GM12878 (cell line): ENCODE results near the gene PRKACG. TPM values are rescaled to one million over a fixed set of nuclear protein-coding genes. Genes with fewer than 3 reads are reported as not detected.

Experiments
- ATAC-seq: fragments of 200-7000 bp; cut with Tn5 transposase; 3 replicates; pipeline ENCODE4 v1.9.1; 2020; ENCODE audit warnings: mild to moderate bottlenecking, moderate library complexity
- Bru-seq: library from RNA; stranded (reverse); fragments of 400-500 nt; gene quantifications from one replicate; lab custom pipeline; 2021; lab: Mats Ljungman, UMichigan
- BruChase-seq, 2 experiments: library from RNA; stranded (reverse); fragments of 400-500 nt; gene quantifications; one replicate each; lab custom pipeline; 2021; lab: Mats Ljungman, UMichigan
- BruUV-seq: library from RNA; stranded (reverse); fragments of 400-500 nt; replicated peaks from 2 replicates; lab custom pipeline; 2021; lab: Mats Ljungman, UMichigan
- CTCF ChIA-PET: fragments of 300-600 bp; sonication (Branson Sonifier 250); formaldehyde crosslinking; extraction: SDS; loops from one replicate; lab custom pipeline; 2021; ENCODE audit warnings: inconsistent platforms; lab: Yijun Ruan, JAX
- POLR2A ChIA-PET: fragments of 350-600 bp; formaldehyde crosslinking; extraction: SDS; loops from one replicate; lab custom pipeline; 2021; ENCODE audit warnings: inconsistent platforms; lab: Charles Lee
- RAD21 ChIA-PET: fragments of 300-600 bp; sonication (Branson Sonifier 250); formaldehyde crosslinking; loops from one replicate; lab custom pipeline; 2023; ENCODE audit warnings: antibody characterized with exemption; ENCODE audit not compliant: unreplicated experiment; lab: Charles Lee
- SMC1A ChIA-PET: fragments of 300-600 bp; sonication (Branson Sonifier 250); formaldehyde crosslinking; loops from one replicate; lab custom pipeline; 2023; ENCODE audit not compliant: unreplicated experiment, uncharacterized antibody; lab: Charles Lee
- DNase-seq: peaks from one replicate; pipeline ENCODE4 v3.0.0-alpha.2; 2011; ENCODE audit warnings: low read depth, low spot score
- FAIRE-seq: peaks from 3 replicates; lab custom pipeline; 2011; peaks lifted over from hg19 to GRCh38; lab: Jason Lieb, UNC
- H2AFZ ChIP-seq: 2 replicates; pipeline ENCODE4 v1.6.0; 2011; ENCODE audit warnings: low read depth, low read length, control low read depth; ENCODE audit not compliant: control insufficient read depth
- H3K27ac ChIP-seq: 2 replicates; pipeline ENCODE4 v1.5.1; 2011; ENCODE audit warnings: control low read depth; ENCODE audit not compliant: control insufficient read depth, insufficient read depth
- H3K27me3 ChIP-seq, 2 experiments: replicated peaks in 1 of 2; 2 replicates each; pipeline versions ENCODE4 v1.6.0 to v1.6.1; 2011; ENCODE audit warnings: low read length in 1 of 2; ENCODE audit not compliant: control insufficient read depth in 2 of 2, insufficient read depth in 2 of 2
- H3K36me3 ChIP-seq, 2 experiments: 2 replicates each; pipeline ENCODE4 v1.5.1; 2011; ENCODE audit warnings: low read length in 1 of 2; ENCODE audit not compliant: control insufficient read depth in 2 of 2, insufficient read depth in 2 of 2
- H3K4me1 ChIP-seq: 2 replicates; pipeline ENCODE4 v1.6.1; 2011; ENCODE audit warnings: mild to moderate bottlenecking, low read length, moderate library complexity, mixed read lengths; ENCODE audit not compliant: control insufficient read depth, insufficient read depth
- H3K4me2 ChIP-seq: 2 replicates; pipeline ENCODE4 v1.6.0; 2011; ENCODE audit warnings: control low read depth; ENCODE audit not compliant: control insufficient read depth, insufficient read depth
- H3K4me3 ChIP-seq: fragments of 200-600 bp; sonication (generic); 2 replicates; pipeline ENCODE4 v1.5.1; 2016
- H3K79me2 ChIP-seq: 2 replicates; pipeline ENCODE4 v1.6.0; 2011; ENCODE audit warnings: low read length; ENCODE audit not compliant: control insufficient read depth, insufficient read depth
- H3K9ac ChIP-seq: 2 replicates; pipeline ENCODE4 v1.8.0; 2011; ENCODE audit warnings: low read length, control low read depth, mixed read lengths; ENCODE audit not compliant: control insufficient read depth, insufficient read depth
- H3K9me3 ChIP-seq: replicated peaks from 3 replicates; pipeline ENCODE4 v1.5.1; 2011; ENCODE audit warnings: mild to moderate bottlenecking, low read length; ENCODE audit not compliant: control insufficient read depth, insufficient read depth
- H4K20me1 ChIP-seq: 2 replicates; pipeline ENCODE4 v1.6.0; 2011; ENCODE audit not compliant: control insufficient read depth, insufficient read depth
- BRCA1 ChIP-seq: IDR thresholded peaks from 2 replicates; pipeline ENCODE4 v1.6.1; 2011; ENCODE audit warnings: low read depth, low read length, improper control_type of control experiment
- CBX3 ChIP-seq: fragments of 200-600 bp; sonication (generic); IDR thresholded peaks from 2 replicates; pipeline ENCODE4 v1.6.1; 2016; ENCODE audit warnings: low read depth, borderline replicate concordance
- EP300 ChIP-seq, 2 experiments: fragments of 150-350 bp in 1 of 2; IDR thresholded peaks; 2 replicates each; pipeline ENCODE4 v1.6.1; 2011 to 2012; ENCODE audit warnings: low read depth in 2 of 2, low read length in 2 of 2, borderline replicate concordance in 1 of 2, improper control_type of control experiment in 1 of 2, inconsistent platforms in 1 of 2; ENCODE audit not compliant: control insufficient read depth in 1 of 2
- HDAC6 ChIP-seq: fragments of 200-600 bp; sonication (generic); IDR thresholded peaks from one replicate; pipeline ENCODE4 v1.8.0; 2017; ENCODE audit warnings: antibody characterized with exemption; ENCODE audit not compliant: unreplicated experiment
- HDGF ChIP-seq: fragments of 450-650 bp; IDR thresholded peaks from 2 replicates; pipeline ENCODE4 v1.6.1; 2016; ENCODE audit warnings: antibody characterized with exemption
- NFIC ChIP-seq: IDR thresholded peaks from 2 replicates; pipeline ENCODE4 v1.6.1; 2012; ENCODE audit warnings: low read depth, mild to moderate bottlenecking, inconsistent platforms, low read length, moderate library complexity
- NFYB ChIP-seq: IDR thresholded peaks from 2 replicates; pipeline ENCODE4 v1.6.1; 2011; ENCODE audit warnings: low read depth, mild to moderate bottlenecking, low read length, improper control_type of control experiment, moderate library complexity; ENCODE audit not compliant: insufficient read depth
- POLR2A ChIP-seq: IDR thresholded peaks from 2 replicates; pipeline ENCODE4 v1.6.1; 2011; ENCODE audit warnings: low read depth, mild to moderate bottlenecking, low read length
- POLR2AphosphoS5 ChIP-seq: IDR thresholded peaks from 2 replicates; pipeline ENCODE4 v1.6.1; 2011; ENCODE audit warnings: mild to moderate bottlenecking, low read length, inconsistent platforms
- RBBP5 ChIP-seq: fragments of 200-600 bp; sonication (generic); conservative IDR thresholded peaks from 2 replicates; pipeline ENCODE4 v1.6.1; 2016
- SMAD1 ChIP-seq: fragments of 450-650 bp; IDR thresholded peaks from 2 replicates; pipeline ENCODE4 v1.6.1; 2018; ENCODE audit warnings: mild to moderate bottlenecking, low read depth; ENCODE audit not compliant: partially characterized antibody
- WGBS: methylation state at CpG from one replicate; pipeline ENCODE4 v1.1.6; 2016; ENCODE audit warnings: low lambda C conversion rate; ENCODE audit not compliant: insufficient replicate concordance, insufficient coverage; ENCODE audit errors: missing lambda C conversion rate; 5-methylcytosine and 5-hydroxymethylcytosine counted together
- in situ Hi-C: fragments of 300-500 bp; cut with MboI; formaldehyde crosslinking; loops from 9 replicates; pipeline ENCODE4 v1.14.3; 2018; ENCODE audit warnings: mixed read lengths
- intact Hi-C: fragments of 100-400 bp; cut with micrococcal nuclease; formaldehyde crosslinking; loops from one replicate; pipeline ENCODE4 v1.14.2; 2022; ENCODE audit not compliant: unreplicated experiment
- long read RNA-seq, 2 experiments: library from polyadenylated mRNA; unstranded; transcript quantifications; one replicate each; pipeline ENCODE4 v2.0.0, GENCODE V29; 2019 to 2020
- polyA minus RNA-seq, 3 experiments: library from RNA; depleted of rRNA, polyadenylated mRNA; stranded (reverse); fragments of >200 nt; gene quantifications; 2 replicates each; pipeline ENCODE4 v1.2.3, GENCODE V29; 2011
- polyA plus RNA-seq, 11 experiments: library from polyadenylated mRNA; depleted of rRNA in 4 of 11; unstranded in 6 of 11; stranded (reverse) in 5 of 11; fragments of >200 nt; fragmentation: Nextera tagmentation in 4 of 11; fragmentation: Illumina TruSeq in 1 of 11; extraction: Ambion mirVana in 4 of 11; extraction: Trizol in 1 of 11; gene quantifications; 1 replicate in 1 of 11; 2 replicates in 10 of 11; pipeline versions ENCODE4 v1.2.1 to v1.2.3, GENCODE V29; 2011 to 2016; ENCODE audit warnings: inconsistent platforms in 2 of 11, missing spikeins in 2 of 11, low read depth in 1 of 11
- total RNA-seq, 4 experiments: library from RNA; depleted of rRNA in 3 of 4; stranded (reverse); fragments of >200 nt in 3 of 4; fragmentation: Illumina TruSeq in 1 of 4; extraction: Trizol in 1 of 4; gene quantifications; 2 replicates each; pipeline versions ENCODE4 v1.2.1 to v1.2.3, GENCODE V29; 2013 to 2021
- TF ChIP-seq, protein P1 (sequence below): IDR thresholded peaks from 2 replicates; pipeline ENCODE4 v1.6.1; 2011; ENCODE audit warnings: mild to moderate bottlenecking, low read depth, low read length, moderate library complexity; ENCODE audit not compliant: insufficient replicate concordance

The PRKACG gene
- not detected in 2 replicates for total RNA-seq (2013; cell fraction: nucleolus; rRNA removed)
- total RNA-seq (2014; rRNA removed) (not detected in 2 replicates), total RNA-seq (2014; rRNA removed; fragmentation: Illumina TruSeq; extraction: Trizol) (not detected in 2 replicates), total RNA-seq (2021) (not detected in 2 replicates), polyA plus RNA-seq (2011; rRNA removed) (not detected in 2 replicates), polyA plus RNA-seq (2014; fragmentation: Illumina TruSeq; extraction: Trizol) (not detected in 2 replicates), polyA plus RNA-seq (2014; fragmentation: Nextera tagmentation; extraction: Ambion mirVana) (not detected), polyA plus RNA-seq (2014; rRNA removed) (not detected in 2 replicates), polyA plus RNA-seq (2016; fragmentation: Nextera tagmentation; extraction: Ambion mirVana) (not detected), polyA minus RNA-seq (2011; rRNA and poly(A)+ RNA removed) (not detected in 2 replicates), Bru-seq, nascent RNA (not detected), BruChase-seq, experiment 1, labeled RNA remaining after a 6-hour chase (not detected), BruChase-seq, experiment 2, labeled RNA remaining after a 2-hour chase (not detected)
- polyA plus RNA-seq (2011; ENCODE audit: low read depth) = not detected
- not detected in 2 replicates for polyA plus RNA-seq (2011; cell fraction: cytosol; rRNA removed)
- not detected in 2 replicates for polyA plus RNA-seq (2011; cell fraction: nucleus; rRNA removed)
- polyA plus RNA-seq (2012) = not detected in 2 replicates
- polyA minus RNA-seq (2011; cell fraction: cytosol; rRNA and poly(A)+ RNA removed) = not detected in 2 replicates
- polyA minus RNA-seq (2011; cell fraction: nucleus; rRNA and poly(A)+ RNA removed) = not detected in 2 replicates
- long read RNA-seq, experiment 1 = 0 reads
- long read RNA-seq, experiment 2 = 0 reads

DNA sequence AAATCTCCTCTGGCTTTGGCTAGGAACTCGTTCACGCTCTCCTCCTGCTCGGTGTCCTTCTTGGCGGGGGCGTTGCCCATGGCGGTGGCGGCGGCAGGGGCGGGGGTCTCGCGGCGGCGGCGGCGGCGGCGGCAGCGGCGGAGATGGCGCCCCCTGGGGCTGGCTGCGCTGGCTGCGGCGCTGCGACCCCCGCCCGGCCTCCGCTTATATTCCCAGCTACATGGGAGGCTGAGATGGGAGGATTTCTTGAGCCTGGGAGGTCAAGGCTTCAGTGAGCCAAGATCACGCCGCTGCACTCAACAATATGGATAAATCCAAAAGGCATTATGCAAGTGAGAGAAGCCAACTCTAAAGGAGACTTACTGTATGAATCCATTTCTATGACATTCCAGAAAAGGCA is at the start of gene PRKACG:
Gene PRKACG, minus strand, starts transcription at position 101 of the 400 bp plus-strand sequence. Its CDS starts 21 bp downstream, at position 80.
- 89% methylated on average over 25 of the region's 29 CpGs for WGBS
- no TSS peak for BruUV-seq
- CTCF ChIA-PET = no interaction called here
- RAD21 ChIA-PET = no interaction called here
- Histone ChIP-seq H3K27me3 (no peaks in the 10 kb centered on the region), H3K27ac (no peak within 1 kb of the TSS), H2AFZ (peak within 1 kb of the TSS; percentile 51; the same call in 1 of the 2 replicates), H3K4me1 (peaks cover 10% of the 10 kb centered on the region; the same call in 1 of the 2 replicates), H3K36me3 (no peaks in the 10 kb centered on the region; a peak in 1 of 4 replicates), H4K20me1 (no peaks in the 10 kb centered on the region), H3K9me3 (no peaks in the 10 kb centered on the region), H3K79me2 (no peaks in the 10 kb centered on the region), H3K4me2 (peak within 1 kb of the TSS; percentile 55), H3K4me3 (no peak within 1 kb of the TSS), H3K9ac (no peak within 1 kb of the TSS)
- DNase-seq = no peak
- POLR2A ChIA-PET = no interaction called here
- FAIRE-seq = no peak
- SMC1A ChIA-PET = no interaction called here
- ATAC-seq = no peak
- TF ChIP-seq, protein P1, sequence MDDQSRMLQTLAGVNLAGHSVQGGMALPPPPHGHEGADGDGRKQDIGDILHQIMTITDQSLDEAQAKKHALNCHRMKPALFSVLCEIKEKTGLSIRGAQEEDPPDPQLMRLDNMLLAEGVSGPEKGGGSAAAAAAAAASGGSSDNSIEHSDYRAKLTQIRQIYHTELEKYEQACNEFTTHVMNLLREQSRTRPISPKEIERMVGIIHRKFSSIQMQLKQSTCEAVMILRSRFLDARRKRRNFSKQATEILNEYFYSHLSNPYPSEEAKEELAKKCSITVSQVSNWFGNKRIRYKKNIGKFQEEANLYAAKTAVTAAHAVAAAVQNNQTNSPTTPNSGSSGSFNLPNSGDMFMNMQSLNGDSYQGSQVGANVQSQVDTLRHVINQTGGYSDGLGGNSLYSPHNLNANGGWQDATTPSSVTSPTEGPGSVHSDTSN = no peak
- TF ChIP-seq EP300 (IDR thresholded peaks at IDR 0.05; ENCODE audit: borderline replicate concordance in 1 of 2, control insufficient read depth in 1 of 2, low read depth in 2 of 2, low read length in 2 of 2) = no peak
- no peak for TF ChIP-seq HDGF
- no peak for TF ChIP-seq NFIC
- no peak for TF ChIP-seq CBX3
- TF ChIP-seq NFYB = no peak
- TF ChIP-seq BRCA1 = no peak
- no peak for TF ChIP-seq RBBP5
- no peak for TF ChIP-seq POLR2AphosphoS5
- TF ChIP-seq SMAD1 = no peak
- TF ChIP-seq HDAC6 = no peak
- no peak for TF ChIP-seq POLR2A
- intact Hi-C loops = no loop called here
- in situ Hi-C loops = no loop called here
